ES-I3 (cell line): Measurements from ENCODE around the gene C1QTNF9B.
"Not testable (repeated sequence)": the region's sequence is repeated elsewhere in the genome, so short reads cannot be mapped to it uniquely, and the experiment has no call there.

ENCODE experiments used
- H3K36me3 ChIP-seq: 2 replicates; pipeline ENCODE4 v1.6.1; 2013; ENCODE audit warnings: mild to moderate bottlenecking, low read length, control low read depth, moderate library complexity; ENCODE audit not compliant: insufficient read depth
- H3K4me1 ChIP-seq: 2 replicates; pipeline ENCODE4 v1.6.1; 2013; ENCODE audit warnings: mild to moderate bottlenecking, control low read depth, low read length; ENCODE audit not compliant: insufficient read depth
- H3K9ac ChIP-seq: 2 replicates; pipeline ENCODE4 v1.6.1; 2013; ENCODE audit warnings: low read depth, mild to moderate bottlenecking, low read length, moderate library complexity
- H3K9me3 ChIP-seq: 2 replicates; pipeline ENCODE4 v1.6.1; 2013; ENCODE audit warnings: mild to moderate bottlenecking, low read length, moderate library complexity; ENCODE audit not compliant: control insufficient read depth, insufficient read depth

The C1QTNF9B gene

GRCh38 chr13:23897452-23897919, at the start of gene C1QTNF9B:
Gene C1QTNF9B, minus strand, starts transcription at chr13:23897502.
- not testable (repeated sequence) for H3K9ac ChIP-seq, H3K4me1 ChIP-seq

GRCh38 chr13:23946900-23947299, 49.6 kb upstream of the C1QTNF9B start:
- no peaks in the 10 kb centered on the region for H3K9me3 ChIP-seq

More at GRCh38 chr13:23897452-23897919, at the start of gene C1QTNF9B:
- not testable (repeated sequence) for H3K9me3 ChIP-seq, H3K36me3 ChIP-seq

GRCh38 chr13:23946067-23946466, 48.8 kb upstream of the C1QTNF9B start:
- Histone ChIP-seq H3K36me3 (no peaks in the 10 kb centered on the region), H3K9me3 (no peaks in the 10 kb centered on the region), H3K4me1 (no peaks in the 10 kb centered on the region), H3K9ac (no peak overlapping the region)

More at GRCh38 chr13:23946900-23947299, 49.6 kb upstream of the C1QTNF9B start:
- Histone ChIP-seq H3K4me1 (no peaks in the 10 kb centered on the region), H3K9ac (no peak overlapping the region), H3K36me3 (no peaks in the 10 kb centered on the region)

GRCh38 chr13:23945612-23946011, 48.3 kb upstream of the C1QTNF9B start:
- Histone ChIP-seq H3K36me3 (no peaks in the 10 kb centered on the region), H3K4me1 (no peaks in the 10 kb centered on the region), H3K9ac (no peak overlapping the region), H3K9me3 (no peaks in the 10 kb centered on the region)

GRCh38 chr13:23941211-23941610, 43.9 kb upstream of the C1QTNF9B start:
- no peaks in the 10 kb centered on the region for H3K4me1 ChIP-seq
- H3K9me3 ChIP-seq = no peaks in the 10 kb centered on the region
- H3K9ac ChIP-seq = no peak overlapping the region
- no peaks in the 10 kb centered on the region for H3K36me3 ChIP-seq

GRCh38 chr13:23939666-23940065, 42.4 kb upstream of the C1QTNF9B start:
- not testable (repeated sequence) for H3K36me3 ChIP-seq, H3K9ac ChIP-seq, H3K4me1 ChIP-seq, H3K9me3 ChIP-seq

GRCh38 chr13:23934520-23934919, 37.2 kb upstream of the C1QTNF9B start:
- H3K4me1 ChIP-seq = 0 out of 2 replicates have a peak, but pooled peaks cover 3% of the 10 kb centered on the region
- H3K36me3 ChIP-seq = no peaks in the 10 kb centered on the region
- H3K9ac ChIP-seq = no peak overlapping the region
- H3K9me3 ChIP-seq = no peaks in the 10 kb centered on the region

- H3K9ac ChIP-seq = no peak overlapping the region
- 0 out of 2 replicates have a peak, but pooled peaks cover 3% of the 10 kb centered on the region for H3K4me1 ChIP-seq
Observed at GRCh38 chr13:23928985-23929384, 31.7 kb upstream of the C1QTNF9B start.

GRCh38 chr13:23923031-23923430, 25.7 kb upstream of the C1QTNF9B start:
- Histone ChIP-seq H3K9me3 (no peaks in the 10 kb centered on the region), H3K36me3 (no peaks in the 10 kb centered on the region), H3K4me1 (peaks cover 12% of the 10 kb centered on the region), H3K9ac (no peak overlapping the region)

More at GRCh38 chr13:23928985-23929384, 31.7 kb upstream of the C1QTNF9B start:
- no peaks in the 10 kb centered on the region for H3K36me3 ChIP-seq
- no peaks in the 10 kb centered on the region for H3K9me3 ChIP-seq

GRCh38 chr13:23922005-23922932, 25.0 kb upstream of the C1QTNF9B start:
- Histone ChIP-seq H3K9ac (no peak overlapping the region), H3K9me3 (no peaks in the 10 kb centered on the region), H3K4me1 (peaks cover 12% of the 10 kb centered on the region), H3K36me3 (no peaks in the 10 kb centered on the region)

GRCh38 chr13:23921451-23921888, 24.2 kb upstream of the C1QTNF9B start:
- no peaks in the 10 kb centered on the region for H3K9me3 ChIP-seq
- H3K9ac ChIP-seq = no peak overlapping the region
- H3K4me1 ChIP-seq = peaks cover 12% of the 10 kb centered on the region
- no peaks in the 10 kb centered on the region for H3K36me3 ChIP-seq

GRCh38 chr13:23919006-23919405, 21.7 kb upstream of the C1QTNF9B start:
- Histone ChIP-seq H3K9ac (no peak overlapping the region), H3K36me3 (no peaks in the 10 kb centered on the region), H3K9me3 (no peaks in the 10 kb centered on the region), H3K4me1 (peaks cover 12% of the 10 kb centered on the region)

GRCh38 chr13:23918208-23918607, 20.9 kb upstream of the C1QTNF9B start:
- Histone ChIP-seq H3K4me1 (peaks cover 12% of the 10 kb centered on the region), H3K36me3 (no peaks in the 10 kb centered on the region), H3K9me3 (no peaks in the 10 kb centered on the region), H3K9ac (no peak overlapping the region)

GRCh38 chr13:23915308-23915707, 18.0 kb upstream of the C1QTNF9B start:
- Histone ChIP-seq H3K4me1 (peaks cover under 1% of the 10 kb centered on the region; the same call in 1 of the 2 replicates), H3K36me3 (no peaks in the 10 kb centered on the region), H3K9ac (no peak overlapping the region), H3K9me3 (no peaks in the 10 kb centered on the region)

GRCh38 chr13:23912469-23912868, 15.2 kb upstream of the C1QTNF9B start:
- peaks cover 2% of the 10 kb centered on the region; the same call in 1 of the 2 replicates for H3K4me1 ChIP-seq
- H3K9ac ChIP-seq = no peak overlapping the region
- no peaks in the 10 kb centered on the region for H3K9me3 ChIP-seq
- H3K36me3 ChIP-seq = no peaks in the 10 kb centered on the region
